ENCODE data around the gene MAFB.

MAFB gene

DNA sequence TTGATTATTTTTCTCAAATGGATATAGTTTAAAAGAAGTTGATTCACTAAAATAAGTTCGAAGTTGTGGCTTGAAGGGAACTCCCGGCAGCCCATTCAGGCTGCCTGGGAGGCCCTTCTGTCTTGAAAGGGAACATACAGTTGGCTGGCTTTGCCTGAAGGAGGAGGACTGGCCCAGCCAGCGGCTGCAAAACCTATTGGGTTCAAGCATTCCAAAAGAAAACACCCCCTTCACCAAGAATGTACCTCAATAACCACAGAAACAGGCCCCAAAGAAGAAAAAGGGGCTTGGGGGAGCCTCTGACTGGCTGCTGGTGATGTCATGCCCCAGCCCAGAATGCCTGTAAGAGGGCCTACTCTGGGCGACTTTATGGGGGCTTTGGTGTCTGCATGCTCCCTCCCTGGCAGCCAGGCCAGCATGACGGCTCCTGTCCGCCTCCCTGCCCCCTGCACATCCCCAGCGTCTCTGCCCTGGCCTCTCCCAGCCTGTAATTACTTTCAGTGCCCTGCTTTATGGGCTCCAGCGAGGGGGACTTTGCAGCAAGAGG, 36.5 kb downstream of the MAFB start:
- DNase-seq: no peak

- no peak for DNase-seq
These were observed 37.9 kb downstream of the MAFB start for GRCh38 chr20:40651151-40651550.

DNA sequence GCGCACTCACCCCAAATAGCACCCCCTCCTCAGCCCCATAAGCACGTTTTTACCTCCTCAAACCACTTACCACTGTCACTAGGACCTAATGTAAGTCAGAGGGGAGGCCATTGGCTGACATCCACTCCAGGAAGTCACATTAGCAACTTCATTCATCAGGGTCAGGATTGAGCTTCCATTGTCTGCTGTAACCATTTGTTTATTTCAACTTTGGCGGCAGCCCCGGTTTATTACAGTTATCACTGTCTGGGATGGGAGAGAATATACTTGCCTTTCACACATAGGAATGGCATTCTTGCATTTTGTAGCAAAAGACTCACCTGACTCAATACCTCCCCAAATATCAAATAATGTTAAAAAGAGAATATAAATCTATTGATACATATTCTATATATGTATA, 38.3 kb downstream of the MAFB start:
- DNase-seq: no peak

GRCh38 chr20:40648210-40649072, 40.6 kb downstream of the MAFB start:
- DNase-seq: no peak

GRCh38 chr20:40646813-40647212, 42.2 kb downstream of the MAFB start:
- DNase-seq: no peak

GRCh38 chr20:40646361-40646760, 42.7 kb downstream of the MAFB start:
- no peak for DNase-seq

DNA sequence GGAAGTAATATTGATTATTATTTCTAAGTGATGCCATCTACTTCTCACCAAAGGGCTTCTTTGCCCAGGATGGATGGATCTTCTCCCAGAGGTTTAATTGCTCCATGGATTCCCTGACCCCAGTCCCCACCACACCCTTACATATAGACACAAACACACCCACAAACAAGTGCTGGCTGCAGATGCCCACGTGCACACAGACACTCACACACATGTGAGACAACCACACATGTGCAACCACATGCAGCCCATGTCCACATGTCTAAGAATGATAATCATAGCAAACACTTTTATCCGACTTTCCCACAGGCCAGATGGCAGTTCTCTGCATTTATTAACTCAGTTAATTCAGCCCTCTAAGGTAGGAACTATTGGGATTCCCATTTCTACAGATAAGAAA, 44.2 kb downstream of the MAFB start:
- no peak for DNase-seq

GRCh38 chr20:40643891-40644290, 45.1 kb downstream of the MAFB start:
- no peak for DNase-seq

DNA sequence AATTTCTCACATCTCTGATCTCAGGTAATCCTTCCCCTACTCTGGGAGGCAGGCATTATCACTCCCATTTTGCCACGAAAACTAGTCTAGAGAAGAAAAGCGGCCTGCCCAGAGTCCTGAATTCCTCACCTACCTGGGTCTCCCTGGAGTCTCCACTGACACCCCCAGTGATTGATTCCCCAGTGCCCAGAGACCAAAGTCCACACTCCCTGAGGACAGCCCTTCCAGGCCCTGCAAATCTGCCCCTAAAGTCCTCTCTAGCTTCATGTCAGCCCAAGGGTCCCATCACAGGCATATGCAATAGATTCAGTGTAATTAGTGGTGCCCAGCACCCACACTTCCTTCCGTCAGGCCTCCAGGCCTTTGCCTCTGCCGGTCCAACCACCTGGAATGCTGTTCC, 47.2 kb downstream of the MAFB start:
- no peak for DNase-seq

GRCh38 chr20:40641202-40641601, 47.8 kb downstream of the MAFB start:
- no peak for DNase-seq

- DNase-seq: no peak
These were observed 48.4 kb downstream of the MAFB start for GRCh38 chr20:40640667-40641066.

DNA sequence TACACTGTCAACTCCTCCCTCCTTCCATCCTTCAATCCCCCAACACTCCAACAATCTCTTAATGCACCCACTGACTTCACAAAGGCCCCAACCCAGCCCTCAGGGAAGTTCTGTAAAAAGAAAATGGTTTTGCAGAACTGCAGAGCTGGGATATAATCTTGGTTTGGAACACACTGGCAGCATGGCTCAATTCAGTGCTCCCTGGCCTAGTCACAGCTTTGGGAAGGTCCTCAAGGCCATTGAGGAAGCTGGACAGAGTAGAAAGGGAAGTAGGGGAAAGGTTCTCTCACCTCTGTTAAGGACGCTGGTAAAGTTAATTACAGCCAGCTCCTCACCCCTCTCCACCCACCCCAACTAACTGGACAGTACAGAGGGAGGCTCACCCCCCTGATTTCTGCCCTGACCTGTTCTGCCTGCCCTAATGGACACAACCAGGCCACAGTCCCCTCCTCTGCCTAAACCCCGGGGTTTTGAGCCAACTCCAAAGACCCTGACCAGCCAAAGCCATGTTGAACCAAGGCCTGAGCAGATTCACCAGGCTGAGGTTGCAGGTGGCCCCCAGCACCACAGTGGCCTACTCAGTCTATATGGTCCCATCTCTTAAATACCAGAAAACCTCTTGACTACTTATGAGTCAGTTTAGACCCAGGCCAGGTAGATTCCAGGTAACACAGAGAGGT, 49.2 kb downstream of the MAFB start:
- DNase-seq: no peak

- DNase-seq: no peak
These were observed 49.9 kb downstream of the MAFB start for GRCh38 chr20:40639132-40639531.

DNA sequence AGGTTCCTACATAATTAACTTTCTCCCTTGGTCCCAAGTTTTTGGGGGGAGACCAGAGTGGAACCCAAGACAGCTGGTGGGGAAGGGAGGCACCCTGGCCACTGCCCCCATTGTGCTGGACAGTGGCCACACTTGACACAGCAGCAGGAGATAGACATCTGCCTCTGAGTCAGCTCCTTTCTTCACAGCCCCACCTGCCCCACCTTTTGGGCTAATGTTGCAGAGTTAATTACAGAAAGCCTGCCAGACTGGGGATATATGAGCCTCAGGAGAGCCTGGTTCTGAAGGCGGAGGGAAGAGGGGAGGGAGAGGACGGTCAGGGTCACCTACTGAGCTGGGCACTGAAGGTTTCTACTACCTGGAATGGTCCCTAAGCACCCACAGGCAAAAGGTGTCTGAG, 50.6 kb downstream of the MAFB start:
- no peak for DNase-seq

- DNase-seq: no peak
These were observed 51.9 kb downstream of the MAFB start for GRCh38 chr20:40637176-40637575.

DNA sequence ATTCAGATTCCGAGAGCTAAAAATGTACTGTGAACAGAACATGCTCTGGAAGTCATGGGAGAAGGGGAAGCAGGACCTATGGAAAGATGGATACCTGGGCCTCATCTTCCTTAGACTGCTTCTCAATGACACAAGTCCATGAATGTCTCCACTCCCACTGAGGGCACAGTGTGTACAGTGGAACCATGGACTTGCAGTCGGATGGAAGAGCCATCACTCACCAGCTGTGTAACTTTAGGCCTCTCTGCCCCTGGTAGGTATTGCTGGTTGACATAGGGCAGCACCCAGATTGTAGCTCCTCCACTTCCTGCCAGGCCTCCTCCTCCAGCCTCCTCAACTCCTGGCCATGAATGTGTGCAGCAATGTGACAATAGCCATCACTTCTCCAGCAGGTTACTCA, 52.5 kb downstream of the MAFB start:
- no peak for DNase-seq

DNA sequence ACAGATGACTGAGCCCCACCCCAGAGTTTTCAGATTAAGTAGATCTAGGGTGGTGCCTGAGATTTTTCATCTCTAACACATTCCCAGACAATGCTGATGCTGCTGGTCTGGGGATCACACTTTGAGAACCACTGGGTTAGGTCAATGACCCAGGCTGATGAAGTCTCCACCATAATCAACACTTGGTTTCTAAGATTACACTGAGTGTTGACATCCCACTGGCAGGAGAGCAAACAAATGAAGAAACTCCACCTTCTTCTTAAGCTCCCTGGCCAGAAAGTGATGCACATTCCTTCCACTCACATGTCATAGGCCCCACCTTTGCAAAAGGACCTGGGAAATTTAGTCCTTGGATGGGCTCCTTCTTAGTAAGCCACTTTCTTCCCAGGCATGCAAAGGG, 53.1 kb downstream of the MAFB start:
- DNase-seq: no peak
